Muscle of leg (tissue), 11 donors: ENCODE data around the gene TSPAN18. TPM values are rescaled to one million over a fixed set of nuclear protein-coding genes. Genes with fewer than 3 reads are reported as not detected.

ENCODE experiments used
- DNase-seq: peaks from one replicate; pipeline ENCODE4 v3.0.0; 2013
- H3K27ac ChIP-seq: one replicate; pipeline ENCODE4 v1.5.1; 2013; ENCODE audit warnings: mild to moderate bottlenecking, low read length, control low read depth
- H3K27me3 ChIP-seq: one replicate; pipeline ENCODE4 v1.6.1; 2013; ENCODE audit warnings: low read length; ENCODE audit not compliant: control insufficient read depth, insufficient read depth
- H3K36me3 ChIP-seq: one replicate; pipeline ENCODE4 v1.6.1; 2013; ENCODE audit warnings: low read length; ENCODE audit not compliant: control insufficient read depth, insufficient read depth
- H3K4me1 ChIP-seq: one replicate; pipeline ENCODE4 v1.6.1; 2013; ENCODE audit warnings: low read length; ENCODE audit not compliant: control insufficient read depth, insufficient read depth
- H3K4me3 ChIP-seq: one replicate; pipeline ENCODE4 v1.5.1; 2013; ENCODE audit warnings: low read length, control low read depth
- H3K9me3 ChIP-seq: replicated peaks from 2 replicates; pipeline ENCODE4 v1.6.1; 2013; ENCODE audit warnings: low read depth, low read length; ENCODE audit not compliant: control insufficient read depth
- WGBS: methylation state at CpG from one replicate; pipeline ENCODE4 v1.1.5; 2013; ENCODE audit warnings: missing lambda C conversion rate; ENCODE audit not compliant: insufficient coverage; 5-methylcytosine and 5-hydroxymethylcytosine counted together
- polyA plus RNA-seq, 8 donors: library from polyadenylated mRNA; unstranded; fragments of 120-200 nt; gene quantifications; one replicate each; pipeline versions ENCODE4 v1.2.1 to v1.2.3, GENCODE V29; 2013; ENCODE audit warnings: inconsistent platforms in 1 of 8, low replicate concordance in 1 of 8; ENCODE audit not compliant: insufficient read length in 8 of 8, insufficient read depth in 1 of 8
- total RNA-seq: library from RNA; stranded (reverse); fragments of 120-200 nt; gene quantifications from one replicate; pipeline ENCODE4 v1.2.4, GENCODE V29; 2013

TSPAN18 gene
- total and polyA plus RNA-seq, 9 donors = 15.2 to 63.9 (median 44.0) TPM

GRCh38 chr11:44792171-44792570 is 65.4 kb downstream of the TSPAN18 start:
- Histone ChIP-seq H3K4me3 (no peak overlapping the region), H3K4me1 (peaks cover 17% of the 10 kb centered on the region), H3K36me3 (peaks cover 3% of the 10 kb centered on the region), H3K27me3 (peaks cover 6% of the 10 kb centered on the region), H3K27ac (no peak overlapping the region), H3K9me3 (no peaks in the 10 kb centered on the region)
- no peak for DNase-seq
- 77% methylated on average over 6 of the region's 8 CpGs for WGBS

- WGBS = 73% methylated on average over 4 of the region's 17 CpGs
- Histone ChIP-seq H3K27ac (no peak overlapping the region), H3K4me1 (peaks cover 27% of the 10 kb centered on the region), H3K27me3 (peaks cover 4% of the 10 kb centered on the region), H3K4me3 (no peak overlapping the region), H3K36me3 (peaks cover 3% of the 10 kb centered on the region), H3K9me3 (no peaks in the 10 kb centered on the region)
- DNase-seq = peak; percentile 83
Measured at GRCh38 chr11:44793350-44794090, 66.8 kb downstream of the TSPAN18 start.

- Histone ChIP-seq H3K4me1 (peaks cover 38% of the 10 kb centered on the region), H3K27ac (no peak overlapping the region), H3K36me3 (no peaks in the 10 kb centered on the region), H3K9me3 (no peaks in the 10 kb centered on the region), H3K27me3 (peaks cover 4% of the 10 kb centered on the region), H3K4me3 (no peak overlapping the region)
- WGBS = 70% methylated on average over 3 of the region's 8 CpGs
- no peak for DNase-seq
Measured at GRCh38 chr11:44795803-44796535, 69.2 kb downstream of the TSPAN18 start.

GRCh38 chr11:44797051-44797450 is 70.3 kb downstream of the TSPAN18 start:
- WGBS = 92% methylated on average over 3 of the region's 5 CpGs
- Histone ChIP-seq H3K27me3 (peaks cover 4% of the 10 kb centered on the region), H3K9me3 (no peaks in the 10 kb centered on the region), H3K27ac (no peak overlapping the region), H3K36me3 (no peaks in the 10 kb centered on the region), H3K4me1 (peaks cover 38% of the 10 kb centered on the region), H3K4me3 (no peak overlapping the region)
- no peak for DNase-seq

- Histone ChIP-seq H3K4me1 (peaks cover 37% of the 10 kb centered on the region), H3K4me3 (no peak overlapping the region), H3K36me3 (no peaks in the 10 kb centered on the region), H3K9me3 (no peaks in the 10 kb centered on the region), H3K27me3 (peaks cover 4% of the 10 kb centered on the region), H3K27ac (peak overlapping the region; percentile 52)
- peak; percentile 68 for DNase-seq
- WGBS = 53% methylated on average over 4 of the region's 8 CpGs
Measured at GRCh38 chr11:44797886-44798606, 71.3 kb downstream of the TSPAN18 start.

- DNase-seq = no peak
- Histone ChIP-seq H3K36me3 (no peaks in the 10 kb centered on the region), H3K27ac (peak overlapping the region; percentile 52), H3K27me3 (peaks cover 4% of the 10 kb centered on the region), H3K4me1 (peaks cover 32% of the 10 kb centered on the region), H3K4me3 (no peak overlapping the region), H3K9me3 (no peaks in the 10 kb centered on the region)
Measured at GRCh38 chr11:44798607-44798972, 71.8 kb downstream of the TSPAN18 start.

- no peak overlapping the region for H3K4me3 ChIP-seq
- H3K4me1 ChIP-seq = peaks cover 29% of the 10 kb centered on the region
- no peak for DNase-seq
- no peaks in the 10 kb centered on the region for H3K36me3 ChIP-seq
- 47% methylated on average over 3 of the region's 10 CpGs for WGBS
- no peak overlapping the region for H3K27ac ChIP-seq
- H3K9me3 ChIP-seq = no peaks in the 10 kb centered on the region
- H3K27me3 ChIP-seq = peaks cover 3% of the 10 kb centered on the region
Measured at GRCh38 chr11:44799012-44799411, 72.2 kb downstream of the TSPAN18 start.

- Histone ChIP-seq H3K4me3 (no peak overlapping the region), H3K4me1 (peaks cover 45% of the 10 kb centered on the region), H3K27me3 (peaks cover 5% of the 10 kb centered on the region), H3K27ac (no peak overlapping the region), H3K36me3 (no peaks in the 10 kb centered on the region), H3K9me3 (no peaks in the 10 kb centered on the region)
- no peak for DNase-seq
Measured at GRCh38 chr11:44802347-44802746, 75.6 kb downstream of the TSPAN18 start.

- H3K4me1 ChIP-seq = peaks cover 40% of the 10 kb centered on the region
- H3K36me3 ChIP-seq = no peaks in the 10 kb centered on the region
- no peak for DNase-seq
- H3K27me3 ChIP-seq = peaks cover 2% of the 10 kb centered on the region
- H3K4me3 ChIP-seq = no peak overlapping the region
- no peak overlapping the region for H3K27ac ChIP-seq
- H3K9me3 ChIP-seq = no peaks in the 10 kb centered on the region
- WGBS = 66% methylated on average over 3 of the region's 3 CpGs
Measured at GRCh38 chr11:44803009-44803408, 76.2 kb downstream of the TSPAN18 start.
